GM23338 (cell line): ENCODE measurements around the gene CCNK. TPM values are rescaled to one million over a fixed set of nuclear protein-coding genes. Genes with fewer than 3 reads are reported as not detected.

ENCODE experiments used
- ATAC-seq: fragments of 200-7000 bp; cut with Tn5 transposase; 3 replicates; pipeline ENCODE4 v1.9.1; 2020
- DNase-seq: peaks from one replicate; pipeline ENCODE4 v3.0.0-alpha.2; 2015; ENCODE audit warnings: low spot score
- H2AFZ ChIP-seq: fragments of 200-600 bp; sonication (generic); 2 replicates; pipeline ENCODE4 v1.8.0; 2016; ENCODE audit warnings: antibody characterized with exemption, mild to moderate bottlenecking, moderate library complexity
- H3F3A ChIP-seq: fragments of 200-600 bp; sonication (generic); replicated peaks from 2 replicates; pipeline ENCODE4 v1.8.0; 2017; ENCODE audit warnings: antibody characterized with exemption, mixed run types, low read depth
- H3K27ac ChIP-seq: fragments of 200-600 bp; sonication (generic); 2 replicates; pipeline ENCODE4 v1.6.1; 2016; ENCODE audit warnings: low read depth
- H3K27me3 ChIP-seq: fragments of 200-600 bp; sonication (generic); 2 replicates; pipeline ENCODE4 v1.8.0; 2016; ENCODE audit warnings: mild to moderate bottlenecking, mixed run types, moderate library complexity; ENCODE audit not compliant: insufficient read depth
- H3K36me3 ChIP-seq: fragments of 200-600 bp; sonication (generic); 2 replicates; pipeline ENCODE4 v1.8.0; 2016; ENCODE audit warnings: mild to moderate bottlenecking; ENCODE audit not compliant: insufficient read depth
- H3K4me1 ChIP-seq: fragments of 200-600 bp; sonication (generic); 2 replicates; pipeline ENCODE4 v1.8.0; 2016; ENCODE audit warnings: mild to moderate bottlenecking, moderate library complexity; ENCODE audit not compliant: insufficient read depth
- H3K4me2 ChIP-seq: fragments of 200-600 bp; sonication (generic); 2 replicates; pipeline ENCODE4 v1.7.1; 2017; ENCODE audit warnings: mixed run types
- H3K4me3 ChIP-seq: fragments of 200-600 bp; sonication (generic); 2 replicates; pipeline ENCODE4 v1.6.1; 2016; ENCODE audit warnings: mixed run types
- H3K79me2 ChIP-seq: fragments of 200-600 bp; sonication (generic); replicated peaks from 2 replicates; pipeline ENCODE4 v1.8.0; 2017; ENCODE audit warnings: mild to moderate bottlenecking; ENCODE audit not compliant: insufficient read depth
- H3K9me2 ChIP-seq: fragments of 200-600 bp; sonication (generic); 2 replicates; pipeline ENCODE4 v1.8.0; 2017; ENCODE audit not compliant: insufficient read depth
- H4K20me1 ChIP-seq: fragments of 200-600 bp; sonication (generic); replicated peaks from 2 replicates; pipeline ENCODE4 v1.8.0; 2017; ENCODE audit warnings: mild to moderate bottlenecking; ENCODE audit not compliant: insufficient read depth
- H3K27ac Mint-ChIP-seq: 2 replicates; pipeline ENCODE4 v1.8.0; 2020; ENCODE audit warnings: inconsistent platforms, mild to moderate bottlenecking, moderate library complexity, mixed read lengths
- H3K27me3 Mint-ChIP-seq: 3 replicates; pipeline ENCODE4 v1.8.0; 2022; ENCODE audit warnings: low read depth, mild to moderate bottlenecking, moderate library complexity, mixed read lengths, inconsistent platforms; ENCODE audit not compliant: insufficient read depth, poor library complexity
- H3K36me3 Mint-ChIP-seq: 3 replicates; pipeline ENCODE4 v1.8.0; 2021; ENCODE audit warnings: low read depth, mild to moderate bottlenecking, inconsistent platforms, moderate library complexity, mixed read lengths
- H3K4me1 Mint-ChIP-seq: 3 replicates; pipeline ENCODE4 v1.8.0; 2020; ENCODE audit warnings: mild to moderate bottlenecking, inconsistent platforms, mixed read lengths
- H3K4me3 Mint-ChIP-seq: 3 replicates; pipeline ENCODE4 v1.8.0; 2021; ENCODE audit warnings: moderate library complexity, mild to moderate bottlenecking, inconsistent platforms, mixed read lengths
- H3K9me3 Mint-ChIP-seq: 3 replicates; pipeline ENCODE4 v1.8.0; 2020; ENCODE audit warnings: moderate library complexity, mild to moderate bottlenecking, inconsistent platforms, mixed read lengths
- CREB1 ChIP-seq: fragments of 250-450 bp; sonication (Bioruptor Pico); IDR thresholded peaks from 2 replicates; pipeline ENCODE4 v1.5.0; 2020; ENCODE audit warnings: low read depth, mild to moderate bottlenecking, moderate library complexity
- CTCF ChIP-seq, 2 experiments: fragments of 200-600 bp in 1 of 2; sonication (generic) in 1 of 2; conservative IDR thresholded peaks; 2 replicates each; pipeline versions ENCODE4 v1.5.1 to v1.6.1; 2016 to 2017; ENCODE audit warnings: antibody characterized with exemption in 2 of 2, low read depth in 2 of 2, mild to moderate bottlenecking in 2 of 2, moderate library complexity in 1 of 2
- EZH2 ChIP-seq: fragments of 200-600 bp; sonication (generic); IDR thresholded peaks from one replicate; pipeline ENCODE4 v1.8.0; 2017; ENCODE audit warnings: antibody characterized with exemption, mild to moderate bottlenecking, low read depth; ENCODE audit not compliant: unreplicated experiment
- EZH2phosphoT487 ChIP-seq: fragments of 200-600 bp; sonication (generic); IDR thresholded peaks from one replicate; pipeline ENCODE4 v1.8.1; 2018; ENCODE audit warnings: antibody characterized with exemption; ENCODE audit not compliant: unreplicated experiment
- JUNB ChIP-seq: IDR thresholded peaks from one replicate; pipeline ENCODE4 v1.6.1; 2016; ENCODE audit warnings: antibody characterized with exemption; ENCODE audit not compliant: unreplicated experiment
- NANOG ChIP-seq: IDR thresholded peaks from 2 replicates; pipeline ENCODE4 v1.6.1; 2016; ENCODE audit warnings: antibody characterized with exemption, borderline replicate concordance
- POLR2AphosphoS5 ChIP-seq: IDR thresholded peaks from 2 replicates; pipeline ENCODE4 v1.6.1; 2016; ENCODE audit warnings: antibody characterized with exemption, low read depth
- REST ChIP-seq: IDR thresholded peaks from one replicate; pipeline ENCODE4 v1.6.1; 2018; ENCODE audit warnings: antibody characterized with exemption; ENCODE audit not compliant: unreplicated experiment
- ZNF331 ChIP-seq: fragments of 250-450 bp; sonication (Bioruptor Pico); IDR thresholded peaks from 2 replicates; pipeline ENCODE4 v1.5.0; 2020; ENCODE audit warnings: low read depth, mild to moderate bottlenecking, moderate library complexity
- ZNF462 ChIP-seq: fragments of 250-450 bp; sonication (Bioruptor Pico); IDR thresholded peaks from 2 replicates; pipeline ENCODE4 v1.5.0; 2020; ENCODE audit warnings: mild to moderate bottlenecking, moderate library complexity
- polyA plus RNA-seq: library from polyadenylated mRNA; unstranded; fragments of >200 nt; fragmentation: Nextera tagmentation; extraction: Ambion mirVana; gene quantifications from 2 replicates; pipeline ENCODE4 v1.2.1, GENCODE V29; 2016
- total RNA-seq: library from RNA; depleted of rRNA; stranded (reverse); fragments of >200 nt; shearing (Covaris generic); gene quantifications from 2 replicates; pipeline ENCODE4 v1.2.3, GENCODE V29; 2014

CCNK gene
- total and polyA plus RNA-seq, 2 experiments from 2014 or later, result 54.0 to 60.6 TPM

GRCh38 chr14:99514552-99515300 lies 33.5 kb downstream of the CCNK start:
- ATAC-seq (no peak), DNase-seq (no peak)
- H4K20me1 ChIP-seq, result no peaks in the 10 kb centered on the region; the same call in none of the 2 replicates
- H2AFZ ChIP-seq, result no peak overlapping the region
- H3K27ac ChIP-seq, result no peak overlapping the region
- peaks cover 6% of the 10 kb centered on the region for H3K4me1 ChIP-seq
- no peak overlapping the region for H3K27ac Mint-ChIP-seq
- no peaks in the 10 kb centered on the region for H3F3A ChIP-seq
- no peak overlapping the region for H3K4me2 ChIP-seq
- H3K36me3 Mint-ChIP-seq, result peaks cover 9% of the 10 kb centered on the region; the same call in 2 of the 3 replicates
- H3K9me3 Mint-ChIP-seq, result no peaks in the 10 kb centered on the region
- no peaks in the 10 kb centered on the region for H3K27me3 ChIP-seq
- H3K27me3 Mint-ChIP-seq, result peaks cover 8% of the 10 kb centered on the region
- H3K9me2 ChIP-seq, result no peaks in the 10 kb centered on the region
- no peaks in the 10 kb centered on the region for H3K36me3 ChIP-seq
- H3K4me3 Mint-ChIP-seq, result no peak overlapping the region
- no peak for TF ChIP-seq POLR2AphosphoS5
- TF ChIP-seq ZNF462 (CRISPR knock-in tag), result no peak
- no peak for TF ChIP-seq REST
- TF ChIP-seq EZH2, result no peak
- no peak for TF ChIP-seq ZNF331 (CRISPR knock-in tag)
- no peak for TF ChIP-seq CTCF (conservative IDR thresholded peaks at IDR 0.05; ENCODE audit: low read depth in 2 of 2)
- TF ChIP-seq NANOG, result no peak
- TF ChIP-seq JUNB, result no peak
- no peak for TF ChIP-seq CREB1 (CRISPR knock-in tag)
- TF ChIP-seq EZH2phosphoT487, result no peak
- peaks cover 10% of the 10 kb centered on the region; the same call in 2 of the 3 replicates for H3K4me1 Mint-ChIP-seq
- no peaks in the 10 kb centered on the region for H3K79me2 ChIP-seq
- no peak overlapping the region for H3K4me3 ChIP-seq
